H1 (cell line): ENCODE results near the gene ALG10. TPM values are rescaled to one million over a fixed set of nuclear protein-coding genes. Genes with fewer than 3 reads are reported as not detected.

ENCODE experiments used
- CTCF ChIA-PET: fragments of 300-600 bp; sonication (Branson Sonifier 250); formaldehyde crosslinking; loops from one replicate; lab custom pipeline; 2021; ENCODE audit not compliant: partially characterized antibody; lab: Charles Lee
- POLR2A ChIA-PET: fragments of 300-600 bp; sonication (Branson Sonifier 250); formaldehyde crosslinking; loops from one replicate; lab custom pipeline; 2021; ENCODE audit warnings: inconsistent platforms; ENCODE audit not compliant: partially characterized antibody; lab: Charles Lee
- DNase-seq, 2 experiments: peaks; one replicate each; pipeline versions ENCODE4 v3.0.0 to v3.0.0-alpha.2; 2010 to 2022; ENCODE audit warnings: low spot score in 2 of 2, low read depth in 1 of 2, mixed read lengths in 1 of 2
- FAIRE-seq: peaks from 2 replicates; lab custom pipeline; 2011; peaks lifted over from hg19 to GRCh38; lab: Jason Lieb, UNC
- H2AFZ ChIP-seq: 2 replicates; pipeline ENCODE4 v1.8.1; 2012; ENCODE audit warnings: low read length, inconsistent platforms
- H2AK5ac ChIP-seq: 2 replicates; pipeline ENCODE4 v1.6.1; 2013; ENCODE audit warnings: low read depth, low read length
- H2BK120ac ChIP-seq: replicated peaks from 2 replicates; pipeline ENCODE3; 2013; ENCODE audit warnings: low read depth, low read length, inconsistent platforms
- H2BK12ac ChIP-seq: 2 replicates; pipeline ENCODE4 v1.6.1; 2013; ENCODE audit warnings: low read depth, low read length
- H2BK15ac ChIP-seq: 2 replicates; pipeline ENCODE4 v1.6.1; 2013; ENCODE audit warnings: low read length
- H2BK20ac ChIP-seq: 2 replicates; pipeline ENCODE4 v1.6.1; 2013; ENCODE audit warnings: low read length
- H2BK5ac ChIP-seq: 2 replicates; pipeline ENCODE4 v1.6.1; 2013; ENCODE audit warnings: low read depth, low read length
- H3K14ac ChIP-seq: 2 replicates; pipeline ENCODE4 v1.6.1; 2013; ENCODE audit warnings: inconsistent platforms; ENCODE audit not compliant: insufficient read length
- H3K18ac ChIP-seq: 2 replicates; pipeline ENCODE4 v1.6.1; 2013; ENCODE audit warnings: low read length; ENCODE audit errors: extremely low read depth
- H3K23ac ChIP-seq: 2 replicates; pipeline ENCODE4 v1.6.1; 2013; ENCODE audit warnings: inconsistent platforms; ENCODE audit not compliant: insufficient read length
- H3K23me2 ChIP-seq: 2 replicates; pipeline ENCODE4 v1.6.1; 2013; ENCODE audit warnings: low read depth, low read length
- H3K27ac ChIP-seq: 2 replicates; pipeline ENCODE4 v1.6.1; 2011; ENCODE audit warnings: low read depth, low read length, inconsistent platforms
- H3K27me3 ChIP-seq, 4 experiments: replicated peaks in 1 of 4; 1 replicate in 1 of 4; 2 replicates in 3 of 4; pipeline versions ENCODE4 v1.6.1 to v1.8.1; 2011 to 2013; ENCODE audit warnings: low read length in 3 of 4, mild to moderate bottlenecking in 3 of 4, inconsistent platforms in 2 of 4, mixed read lengths in 2 of 4, moderate library complexity in 1 of 4; ENCODE audit not compliant: control insufficient read depth in 3 of 4, insufficient read depth in 3 of 4; ENCODE audit errors: extremely low read depth in 1 of 4
- H3K36me3 ChIP-seq, 4 experiments: 2 replicates each; pipeline versions ENCODE4 v1.6.1 to v1.8.1; 2011 to 2013; ENCODE audit warnings: mild to moderate bottlenecking in 4 of 4, low read length in 3 of 4, moderate library complexity in 2 of 4, control low read depth in 1 of 4, inconsistent platforms in 1 of 4; ENCODE audit not compliant: insufficient read depth in 4 of 4, control insufficient read depth in 2 of 4
- H3K4ac ChIP-seq: replicated peaks from 2 replicates; pipeline ENCODE3; 2013; ENCODE audit warnings: low read length, low read depth, mixed read lengths, inconsistent platforms; ENCODE audit not compliant: insufficient read length
- H3K4me1 ChIP-seq, 4 experiments: replicated peaks in 1 of 4; 1 replicate in 1 of 4; 2 replicates in 3 of 4; pipeline versions ENCODE4 v1.6.1 to v1.8.1; 2011 to 2013; ENCODE audit warnings: low read length in 3 of 4, inconsistent platforms in 2 of 4, mixed read lengths in 1 of 4; ENCODE audit not compliant: insufficient read depth in 4 of 4, control insufficient read depth in 3 of 4
- H3K4me2 ChIP-seq, 2 experiments: 2 replicates each; pipeline versions ENCODE4 v1.6.1 to v1.8.1; 2011 to 2013; ENCODE audit warnings: low read depth in 2 of 2, low read length in 2 of 2, control low read depth in 1 of 2, inconsistent platforms in 1 of 2, mild to moderate bottlenecking in 1 of 2; ENCODE audit not compliant: insufficient read depth in 1 of 2
- H3K4me3 ChIP-seq, 4 experiments: fragments of 200-600, 300-600 bp in 1 of 4; sonication (generic), shearing (Covaris generic), sonication (Bioruptor Twin) in 1 of 4; 2 replicates each; pipeline versions ENCODE4 v1.5.1 to v1.8.1; 2011 to 2016; ENCODE audit warnings: low read length in 4 of 4, low read depth in 3 of 4, control low read depth in 2 of 4, inconsistent platforms in 2 of 4, mild to moderate bottlenecking in 2 of 4, mixed read lengths in 1 of 4, moderate library complexity in 1 of 4; ENCODE audit not compliant: insufficient read depth in 2 of 4; ENCODE audit errors: extremely low read depth in 1 of 4
- H3K56ac ChIP-seq: replicated peaks from 2 replicates; pipeline ENCODE3; 2013; ENCODE audit warnings: low read depth, mild to moderate bottlenecking, mixed read lengths, low read length, inconsistent platforms; ENCODE audit not compliant: insufficient read length
- H3K79me1 ChIP-seq: 2 replicates; pipeline ENCODE4 v1.6.1; 2013; ENCODE audit warnings: low read depth, low read length, control low read depth
- H3K79me2 ChIP-seq, 2 experiments: 2 replicates each; pipeline versions ENCODE4 v1.6.1 to v1.8.1; 2012 to 2013; ENCODE audit warnings: low read length in 2 of 2, mild to moderate bottlenecking in 2 of 2, inconsistent platforms in 1 of 2; ENCODE audit not compliant: insufficient read depth in 2 of 2, control insufficient read depth in 1 of 2
- H3K9ac ChIP-seq, 4 experiments: replicated peaks in 1 of 4; 1 replicate in 1 of 4; 2 replicates in 3 of 4; pipeline versions ENCODE4 v1.6.1 to v1.8.1; 2011 to 2013; ENCODE audit warnings: low read depth in 3 of 4, low read length in 3 of 4, control low read depth in 2 of 4, mild to moderate bottlenecking in 2 of 4, moderate library complexity in 2 of 4, inconsistent platforms in 1 of 4; ENCODE audit errors: extremely low read depth in 1 of 4
- H3K9me3 ChIP-seq, 2 experiments: 2 replicates each; pipeline versions ENCODE4 v1.6.1 to v1.8.1; 2012 to 2013; ENCODE audit warnings: mild to moderate bottlenecking in 2 of 2, moderate library complexity in 2 of 2, control low read depth in 1 of 2, inconsistent platforms in 1 of 2, low read depth in 1 of 2, low read length in 1 of 2, mixed read lengths in 1 of 2; ENCODE audit not compliant: insufficient read depth in 2 of 2
- H4K20me1 ChIP-seq, 2 experiments: replicated peaks in 1 of 2; 2 replicates each; pipeline versions ENCODE3 to v1.8.1; 2011 to 2013; ENCODE audit warnings: inconsistent platforms in 2 of 2, low read length in 2 of 2, mild to moderate bottlenecking in 1 of 2; ENCODE audit not compliant: insufficient read depth in 2 of 2, control insufficient read depth in 1 of 2
- H4K5ac ChIP-seq: 2 replicates; pipeline ENCODE4 v1.6.1; 2013; ENCODE audit warnings: low read length, low read depth, mixed read lengths, inconsistent platforms; ENCODE audit not compliant: insufficient read length
- H4K8ac ChIP-seq: 2 replicates; pipeline ENCODE4 v1.8.0; 2013; ENCODE audit warnings: mild to moderate bottlenecking, moderate library complexity, low read length, inconsistent platforms; ENCODE audit not compliant: insufficient read depth; ENCODE audit errors: extremely low read depth
- H4K91ac ChIP-seq: replicated peaks from 2 replicates; pipeline ENCODE3; 2013; ENCODE audit warnings: low read length, mixed read lengths, inconsistent platforms; ENCODE audit not compliant: insufficient read length
- BRCA1 ChIP-seq: IDR thresholded peaks from 2 replicates; pipeline ENCODE4 v1.6.1; 2012; ENCODE audit warnings: low read depth, low read length, improper control_type of control experiment
- CREB1 ChIP-seq: IDR thresholded peaks from 2 replicates; pipeline ENCODE4 v1.6.1; 2012; ENCODE audit warnings: inconsistent platforms
- EP300 ChIP-seq, 2 experiments: IDR thresholded peaks; 1 replicate in 1 of 2; 2 replicates in 1 of 2; pipeline ENCODE4 v1.6.1; 2011 to 2012; ENCODE audit warnings: low read depth in 2 of 2, low read length in 2 of 2, mild to moderate bottlenecking in 2 of 2, borderline replicate concordance in 1 of 2, inconsistent platforms in 1 of 2, moderate library complexity in 1 of 2
- GABPA ChIP-seq: IDR thresholded peaks from 2 replicates; pipeline ENCODE4 v1.6.1; 2011; ENCODE audit warnings: mild to moderate bottlenecking, low read length, moderate library complexity, borderline replicate concordance; ENCODE audit not compliant: insufficient read depth
- MAX ChIP-seq: IDR thresholded peaks from 2 replicates; pipeline ENCODE4 v1.6.1; 2012; ENCODE audit warnings: inconsistent platforms
- POLR2A ChIP-seq, 2 experiments: IDR thresholded peaks; 1 replicate in 1 of 2; 2 replicates in 1 of 2; pipeline ENCODE4 v1.6.1; 2011; ENCODE audit warnings: low read depth in 2 of 2, low read length in 2 of 2, mild to moderate bottlenecking in 2 of 2; ENCODE audit errors: control extremely low read depth in 1 of 2
- RAD21 ChIP-seq, 2 experiments: IDR thresholded peaks in 1 of 2; conservative IDR thresholded peaks in 1 of 2; 2 replicates each; pipeline ENCODE4 v1.6.1; 2011; ENCODE audit warnings: low read depth in 2 of 2, low read length in 2 of 2, improper control_type of control experiment in 1 of 2, inconsistent platforms in 1 of 2, mild to moderate bottlenecking in 1 of 2, moderate library complexity in 1 of 2
- RNF2 ChIP-seq: fragments of 200-900, 300-1000 bp; sonication (generic); IDR thresholded peaks from 2 replicates; pipeline ENCODE4 v1.7.1; 2016; ENCODE audit warnings: borderline replicate concordance, low read depth, mild to moderate bottlenecking, antibody characterized with exemption, low read length; ENCODE audit not compliant: poor library complexity, severe bottlenecking; ENCODE audit errors: missing control alignments
- SIX5 ChIP-seq: IDR thresholded peaks from 2 replicates; pipeline ENCODE4 v1.6.1; 2011; ENCODE audit warnings: mild to moderate bottlenecking, low read depth, low read length
- TCF12 ChIP-seq: IDR thresholded peaks from 2 replicates; pipeline ENCODE4 v1.6.1; 2011; ENCODE audit warnings: low read depth, mild to moderate bottlenecking, low read length
- WGBS, 2 experiments: shearing (Covaris generic) in 1 of 2; methylation state at CpG; one replicate each; pipeline versions ENCODE4 v1.1.6 to v1.1.7; 2013 to 2015; ENCODE audit warnings: low lambda C conversion rate in 2 of 2, mixed read lengths in 2 of 2, inconsistent platforms in 1 of 2, low coverage in 1 of 2, missing lambda C conversion rate in 1 of 2; ENCODE audit not compliant: insufficient replicate concordance in 2 of 2, insufficient coverage in 1 of 2, insufficient read length in 1 of 2; ENCODE audit errors: extremely low coverage in 1 of 2, missing lambda C conversion rate in 1 of 2; 5-methylcytosine and 5-hydroxymethylcytosine counted together
- polyA plus RNA-seq, 7 experiments: library from polyadenylated mRNA; depleted of rRNA in 3 of 7; stranded (reverse) in 5 of 7; unstranded in 2 of 7; fragments of >200 nt in 5 of 7; fragments of 200-250 nt in 2 of 7; gene quantifications; 1 replicate in 5 of 7; 2 replicates in 1 of 7; 4 replicates in 1 of 7; pipeline versions ENCODE4 v1.2.1 to v1.2.3, GENCODE V29; 2011 to 2013; ENCODE audit warnings: missing spikeins in 2 of 7, mixed read lengths in 2 of 7
- total RNA-seq: library from RNA; stranded (reverse); fragmentation: NEBNext Ultra II Directional; extraction: Animal tissue kit (Norgen Biotek cat#: 25700); gene quantifications from 2 replicates; pipeline ENCODE4 v1.2.1, GENCODE V29; 2021
- TF ChIP-seq, protein P1 (sequence below): IDR thresholded peaks from 2 replicates; pipeline ENCODE4 v1.6.1; 2011; ENCODE audit warnings: low read length, improper control_type of control experiment

Gene ALG10
- total and polyA plus RNA-seq, 2 of the 8 experiments (the other 6 are each of a cell fraction or from before 2014, with no cell fraction given) = 9.1 to 11.0 TPM

GRCh38 chr12:34030591-34030990 is 8.3 kb downstream of the ALG10 start:
- no peak overlapping the region for H2BK120ac ChIP-seq
- H3K4me3 ChIP-seq = no peak overlapping the region
- no peaks in the 10 kb centered on the region for H4K20me1 ChIP-seq
- no peak overlapping the region for H3K18ac ChIP-seq
- H2AK5ac ChIP-seq = no peak overlapping the region
- no peaks in the 10 kb centered on the region for H3K4me1 ChIP-seq
- no peak overlapping the region for H2AFZ ChIP-seq
- DNase-seq = no peak
- WGBS, 2 experiments = 89% methylated on average over 4 of the region's 4 CpGs; no CpG with 5 or more reads in 1 of the 2 experiments
- no peak overlapping the region for H3K4ac ChIP-seq
- H3K14ac ChIP-seq = no peak overlapping the region
- no peaks in the 10 kb centered on the region for H3K79me2 ChIP-seq
- H2BK20ac ChIP-seq = no peak overlapping the region
- H2BK15ac ChIP-seq = no peak overlapping the region
- H3K27ac ChIP-seq = no peak overlapping the region
- no peaks in the 10 kb centered on the region for H3K36me3 ChIP-seq
- H3K56ac ChIP-seq = no peak overlapping the region
- H3K9me3 ChIP-seq = no peaks in the 10 kb centered on the region
- H3K27me3 ChIP-seq = no peaks in the 10 kb centered on the region
- H2BK12ac ChIP-seq = no peak overlapping the region
- H3K23me2 ChIP-seq = no peaks in the 10 kb centered on the region
- FAIRE-seq = no peak
- no peak overlapping the region for H4K5ac ChIP-seq
- H2BK5ac ChIP-seq = no peak overlapping the region
- H3K23ac ChIP-seq = no peak overlapping the region
- no peak overlapping the region for H4K8ac ChIP-seq
- H3K79me1 ChIP-seq = no peaks in the 10 kb centered on the region
- no peak overlapping the region for H3K9ac ChIP-seq
- H3K4me2 ChIP-seq = no peak overlapping the region
- ChIA-PET CTCF (no interaction called here), POLR2A (no interaction called here)
- H4K91ac ChIP-seq = no peak overlapping the region
- TF ChIP-seq TCF12 (no peak), RAD21 (IDR thresholded peaks at IDR 0.05 in 1 of 2, conservative IDR thresholded peaks at IDR 0.05 in 1 of 2; ENCODE audit: low read depth in 2 of 2, low read length in 2 of 2) (no peak), MAX (no peak), POLR2A (IDR thresholded peaks at IDR 0.05; ENCODE audit: control extremely low read depth in 1 of 2, low read depth in 2 of 2, low read length in 2 of 2) (no peak), BRCA1 (no peak), CREB1 (no peak), GABPA (no peak), RNF2 (no peak), EP300 (IDR thresholded peaks at IDR 0.05; ENCODE audit: borderline replicate concordance in 1 of 2, low read depth in 2 of 2, low read length in 2 of 2) (no peak), SIX5 (no peak)
- TF ChIP-seq, protein P1, sequence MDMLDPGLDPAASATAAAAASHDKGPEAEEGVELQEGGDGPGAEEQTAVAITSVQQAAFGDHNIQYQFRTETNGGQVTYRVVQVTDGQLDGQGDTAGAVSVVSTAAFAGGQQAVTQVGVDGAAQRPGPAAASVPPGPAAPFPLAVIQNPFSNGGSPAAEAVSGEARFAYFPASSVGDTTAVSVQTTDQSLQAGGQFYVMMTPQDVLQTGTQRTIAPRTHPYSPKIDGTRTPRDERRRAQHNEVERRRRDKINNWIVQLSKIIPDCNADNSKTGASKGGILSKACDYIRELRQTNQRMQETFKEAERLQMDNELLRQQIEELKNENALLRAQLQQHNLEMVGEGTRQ = no peak
